ENCODE data around the gene ZNF554.

The ZNF554 gene

DNA sequence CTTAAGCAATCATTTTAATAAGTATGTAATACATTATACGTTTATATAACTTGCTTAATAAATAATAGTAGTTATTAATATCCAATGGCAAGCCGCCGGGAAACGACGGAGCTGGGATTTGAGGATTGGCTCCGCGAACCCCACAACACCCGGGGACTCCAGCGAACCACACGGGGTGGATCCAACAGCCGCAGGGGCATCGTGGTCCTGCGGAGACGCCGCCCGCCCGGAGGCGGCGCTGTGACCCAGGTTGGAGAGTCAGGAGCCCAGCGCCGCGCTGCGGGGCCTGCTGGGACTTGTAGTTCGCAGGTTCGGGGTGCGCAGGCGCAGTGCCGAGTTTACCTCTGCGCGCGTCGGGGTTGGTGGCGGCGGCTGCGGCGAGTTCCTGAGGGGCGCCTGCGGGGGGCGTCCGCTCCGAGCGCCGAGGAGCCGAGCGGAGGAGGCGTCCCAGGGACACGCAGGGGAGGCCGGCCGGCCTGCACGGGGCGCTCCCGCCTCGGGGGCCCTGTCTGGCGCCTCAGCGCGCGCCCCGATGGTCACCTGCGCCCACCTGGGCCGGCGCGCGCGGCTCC lies at the start of gene ZNF554:
Gene ZNF554 (plus strand): TSS at position 329 of the 572 bp plus-strand sequence. CDS start 204 bp downstream, at position 533.
- DNase-seq (ENCODE audit: low read depth): peak; percentile 93

DNA sequence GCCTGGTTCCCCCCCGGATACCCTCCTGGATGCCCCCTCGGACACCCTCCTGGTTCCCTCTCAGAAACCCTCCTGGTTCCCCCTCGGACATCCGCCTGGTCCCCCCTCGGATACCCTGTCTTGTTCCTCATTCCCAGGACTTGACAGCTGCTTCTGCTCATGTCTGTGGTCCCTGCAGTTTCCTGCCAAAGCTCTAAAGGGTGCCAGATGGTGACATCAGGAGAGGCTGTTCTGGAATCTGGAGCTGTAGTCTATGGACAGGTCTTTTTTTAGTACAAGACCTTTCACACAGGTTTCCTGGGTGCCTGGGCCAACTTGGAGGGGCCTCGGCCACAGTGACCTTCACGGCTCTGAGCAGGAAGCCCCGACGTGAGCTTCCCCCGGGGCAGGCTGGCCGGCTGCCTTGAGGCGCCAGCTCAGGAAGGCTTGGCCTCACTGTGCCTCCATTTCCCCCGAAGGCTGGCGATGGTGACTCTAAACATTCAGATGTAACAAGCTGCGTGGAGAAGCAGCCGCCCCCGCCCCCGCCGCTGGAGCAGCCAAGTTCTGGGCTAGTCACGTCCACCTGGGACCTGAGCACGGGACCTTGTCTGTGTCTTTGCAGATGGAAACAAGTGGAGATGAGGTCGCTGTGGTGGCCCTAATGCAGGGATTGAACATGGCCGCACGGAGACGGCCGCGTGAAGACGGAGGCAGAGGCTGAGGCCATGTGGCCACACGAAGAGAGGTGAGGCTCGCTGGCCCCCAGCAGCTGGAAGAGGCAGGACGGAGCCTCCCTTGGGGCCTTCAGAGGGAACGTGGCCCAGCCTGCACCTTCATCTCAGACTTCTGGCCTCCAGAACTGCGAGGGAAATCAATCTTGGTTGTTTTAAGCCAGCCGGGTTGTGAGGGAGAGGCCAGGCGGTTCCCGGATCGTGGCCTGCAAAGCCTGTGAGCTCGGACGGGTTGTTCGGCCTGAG lies 49.3 kb upstream of the ZNF554 start:
- DNase-seq (ENCODE audit: low read depth): peak; percentile 43

DNA sequence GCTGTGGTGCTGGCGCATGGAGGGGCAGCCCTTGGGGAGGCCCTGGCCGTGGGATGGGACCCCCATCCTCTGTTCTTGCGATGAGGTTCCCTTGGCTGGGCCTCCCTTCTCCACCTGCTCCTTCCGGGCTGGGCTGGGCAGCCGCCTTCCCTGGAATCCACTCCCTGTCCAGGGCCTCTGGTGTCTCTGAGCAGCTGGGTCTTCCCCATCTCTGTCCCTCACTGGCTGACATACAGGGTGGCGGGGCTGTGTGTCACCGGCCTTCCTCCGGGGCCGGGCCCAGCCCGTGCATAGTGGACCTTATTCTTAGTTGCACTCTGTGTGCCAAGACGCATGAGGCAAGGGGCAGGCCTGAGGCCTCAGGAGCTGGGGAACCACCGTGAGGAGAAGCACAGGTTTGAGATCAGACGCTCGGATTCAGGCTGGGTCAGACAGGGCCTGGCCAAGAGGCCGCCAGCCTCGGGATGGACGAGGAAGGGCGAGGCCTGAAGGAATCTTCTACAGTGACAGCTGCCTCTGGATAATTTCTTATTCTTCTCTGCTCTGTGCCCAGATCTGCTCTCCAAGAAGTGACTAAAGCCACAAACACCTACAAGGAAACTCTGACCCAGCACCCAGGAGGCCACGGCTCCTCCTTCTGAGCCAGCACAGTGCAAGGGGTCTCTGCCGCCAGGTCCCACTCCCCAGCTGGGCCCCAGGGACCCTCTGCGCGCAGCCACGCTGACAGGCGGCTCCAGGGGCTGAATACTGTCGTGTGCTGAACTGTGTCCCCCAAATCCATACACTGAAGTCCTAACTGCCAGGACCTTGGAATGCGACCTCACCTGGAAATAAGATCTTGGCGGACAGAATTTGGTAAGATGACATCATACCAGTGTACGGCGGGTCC lies 47.6 kb upstream of the ZNF554 start:
- DNase-seq (ENCODE audit: low read depth): no peak

DNA sequence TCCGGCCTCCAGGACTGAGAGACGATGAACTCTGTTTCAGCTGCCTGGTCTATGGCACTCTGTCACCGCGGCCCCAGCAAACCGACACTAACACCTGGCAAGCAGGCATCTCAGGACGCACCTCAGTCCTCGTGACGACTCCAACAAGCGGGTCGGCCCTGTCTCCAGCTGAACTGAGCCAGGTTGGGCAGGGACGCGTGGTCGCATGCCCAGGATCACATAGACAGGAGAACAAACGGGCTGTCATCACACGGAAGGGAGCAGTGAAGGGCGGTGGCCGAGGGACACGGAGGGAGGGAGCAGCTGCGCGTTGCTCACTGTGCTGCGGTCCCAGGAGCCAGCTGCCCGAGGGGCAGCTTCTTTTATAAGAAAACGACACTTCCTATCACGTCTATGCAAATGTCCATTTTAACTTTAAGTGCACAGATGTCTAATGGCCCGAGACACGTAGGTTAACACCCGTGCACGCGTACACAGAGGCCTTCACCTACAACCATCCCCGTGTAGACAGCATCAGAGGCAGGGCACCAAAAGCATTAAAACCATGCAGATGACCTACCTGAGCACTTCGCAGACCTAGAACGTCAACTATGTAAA lies 45.5 kb upstream of the ZNF554 start:
- no peak for DNase-seq (ENCODE audit: low read depth)

DNA sequence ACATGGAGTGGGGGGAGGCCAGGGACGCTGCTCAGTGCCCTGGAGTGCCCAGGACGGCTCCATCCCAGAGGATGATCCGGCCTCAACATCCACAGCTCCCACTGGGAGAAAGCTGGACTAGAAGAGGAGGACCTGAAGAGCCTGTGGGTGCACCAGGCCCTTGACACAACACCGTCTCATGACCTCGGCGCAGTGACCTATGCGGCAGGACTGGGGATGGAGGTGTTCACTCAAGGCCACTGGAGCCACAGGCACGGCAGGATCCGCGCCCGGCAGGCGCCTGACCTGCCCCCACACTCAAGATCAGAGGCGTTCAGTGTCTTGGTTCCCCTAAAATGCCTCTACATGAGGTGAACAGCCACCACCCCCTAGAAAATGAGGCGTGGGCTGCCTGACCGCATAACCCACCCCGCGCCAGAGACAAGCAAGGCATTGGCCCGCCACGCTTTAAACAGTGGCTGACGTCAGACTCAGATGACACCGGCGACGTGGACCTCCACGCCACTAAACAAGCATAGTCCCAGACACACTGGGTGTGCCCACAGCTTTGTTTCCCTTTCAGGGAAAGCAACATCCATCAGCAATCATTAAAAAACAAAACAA lies 44.6 kb upstream of the ZNF554 start:
- no peak for DNase-seq (ENCODE audit: low read depth)

DNA sequence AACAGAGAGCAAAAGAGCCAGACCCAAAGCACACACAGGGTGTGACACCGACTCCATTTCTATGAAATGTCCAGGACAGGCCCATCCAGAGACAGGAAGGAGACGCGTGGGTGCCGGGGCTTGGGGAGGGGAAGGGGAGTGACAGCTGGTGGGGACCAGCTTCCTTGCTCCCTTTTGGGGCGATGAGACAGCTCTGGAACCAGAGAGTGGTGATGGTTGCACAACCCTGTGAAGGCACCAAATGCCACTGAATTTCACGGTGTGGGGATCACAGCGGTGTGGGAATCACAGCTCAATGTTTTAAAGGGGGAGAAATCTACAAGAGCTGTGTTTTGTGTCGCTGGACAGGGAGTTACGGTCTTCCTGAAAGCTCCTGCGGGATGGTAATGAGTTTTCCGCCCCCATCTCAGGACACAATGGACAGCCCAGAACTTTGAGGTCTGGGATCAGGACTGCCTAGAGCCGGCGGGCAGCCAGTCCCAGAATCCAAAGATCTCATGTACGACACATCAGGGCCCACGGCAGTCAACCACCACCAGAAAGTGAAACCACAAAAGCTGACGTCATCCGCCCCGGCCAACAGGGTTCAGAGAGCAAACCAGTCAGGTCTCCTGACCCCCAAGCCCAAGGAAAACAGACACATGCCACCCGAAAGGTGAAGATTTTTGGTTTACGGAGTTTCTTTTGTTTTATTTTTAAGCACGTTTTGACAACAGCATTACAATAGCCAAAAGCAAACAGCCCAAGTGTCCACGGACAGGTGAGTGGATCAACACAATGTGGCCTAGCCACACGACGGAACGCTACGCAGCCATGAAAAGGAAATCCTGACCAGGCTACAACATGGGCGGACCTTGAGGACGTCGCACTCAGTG lies 43.9 kb upstream of the ZNF554 start:
- DNase-seq (ENCODE audit: low read depth): peak; percentile 25

DNA sequence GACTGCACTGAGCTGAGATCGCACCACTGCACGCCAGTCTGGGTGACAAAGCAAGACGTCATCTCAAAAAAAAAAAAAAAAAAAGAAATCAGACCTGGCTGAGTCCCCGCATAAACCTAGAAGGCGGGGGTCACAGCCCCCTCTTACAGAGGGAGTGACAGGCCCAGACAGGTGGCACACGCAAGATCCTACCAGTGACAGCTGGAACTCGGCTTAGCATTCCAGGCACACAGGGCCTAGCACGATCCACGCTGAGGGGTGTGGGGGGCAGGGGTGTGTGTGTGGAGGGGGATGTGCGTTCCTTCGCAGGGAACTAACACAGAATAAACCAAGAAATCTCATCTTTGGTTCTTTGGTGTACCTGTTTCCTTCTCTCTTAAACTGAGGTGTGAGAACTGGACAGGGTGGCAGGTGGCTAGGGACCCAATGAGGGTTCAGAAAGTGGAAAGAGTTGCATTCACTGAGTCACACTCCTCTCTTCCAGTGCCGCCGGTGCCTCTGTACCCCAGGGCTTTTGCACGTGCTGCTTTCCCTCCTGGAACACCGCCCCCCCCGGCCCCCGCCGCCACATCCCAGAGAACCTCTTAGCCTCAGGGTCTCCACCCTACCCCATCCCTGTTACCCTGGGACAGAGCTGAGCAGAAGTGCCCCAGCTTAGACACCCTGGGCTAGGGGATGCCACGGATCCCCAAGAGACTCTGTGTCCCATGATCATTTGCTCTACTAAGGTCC lies 41.5 kb upstream of the ZNF554 start:
- no peak for DNase-seq (ENCODE audit: low read depth)

DNA sequence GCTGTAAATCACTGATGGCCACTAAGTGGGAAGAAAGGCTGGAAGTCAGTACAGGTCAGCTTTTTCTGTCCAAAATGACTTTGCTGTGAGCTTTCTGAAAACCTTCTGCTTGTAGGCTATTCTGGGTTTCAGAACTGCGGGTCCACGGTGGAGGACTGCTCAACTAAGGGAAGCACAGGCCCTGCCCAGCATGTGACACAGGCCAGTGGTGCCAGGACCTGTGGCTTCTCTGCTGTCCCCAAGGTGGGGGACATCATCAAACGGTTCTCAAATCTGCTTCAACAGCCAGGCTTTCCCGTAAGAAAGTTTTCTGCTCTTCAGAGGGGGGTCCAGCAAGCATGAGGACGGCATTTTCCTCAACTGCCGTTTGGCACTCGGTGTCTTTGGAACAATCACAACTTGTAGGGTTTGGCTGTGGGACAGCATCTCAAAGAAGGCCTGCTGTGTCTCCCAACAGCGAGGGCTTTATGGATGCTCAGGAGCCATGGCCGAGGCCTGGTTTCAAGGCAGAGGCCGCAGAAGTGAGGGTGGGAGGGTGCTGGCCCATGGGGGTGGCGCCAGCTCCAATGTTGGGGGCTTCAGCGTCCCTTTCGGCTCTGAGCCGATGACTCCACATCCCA lies 40.4 kb upstream of the ZNF554 start:
- no peak for DNase-seq (ENCODE audit: low read depth)

DNA sequence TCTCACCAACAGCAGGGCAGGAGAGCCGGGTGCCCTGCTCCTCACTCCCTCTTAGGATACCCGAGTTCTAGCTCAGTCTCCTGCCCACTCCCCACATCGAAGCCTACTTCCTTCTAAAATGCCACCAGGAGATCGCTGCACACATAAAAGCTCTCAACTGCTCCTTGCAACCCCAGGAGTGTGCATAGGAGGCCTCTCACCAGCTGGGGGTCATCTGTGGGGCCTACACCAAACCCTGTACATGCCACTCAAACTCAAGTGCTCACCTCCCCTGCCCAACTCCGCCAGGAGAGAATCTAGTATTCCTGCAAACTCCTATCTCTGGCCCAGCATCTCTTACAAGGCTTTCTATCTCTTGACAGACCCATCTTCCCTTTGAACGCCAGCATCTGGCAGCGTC lies 39.4 kb upstream of the ZNF554 start:
- no peak for DNase-seq (ENCODE audit: low read depth)

DNA sequence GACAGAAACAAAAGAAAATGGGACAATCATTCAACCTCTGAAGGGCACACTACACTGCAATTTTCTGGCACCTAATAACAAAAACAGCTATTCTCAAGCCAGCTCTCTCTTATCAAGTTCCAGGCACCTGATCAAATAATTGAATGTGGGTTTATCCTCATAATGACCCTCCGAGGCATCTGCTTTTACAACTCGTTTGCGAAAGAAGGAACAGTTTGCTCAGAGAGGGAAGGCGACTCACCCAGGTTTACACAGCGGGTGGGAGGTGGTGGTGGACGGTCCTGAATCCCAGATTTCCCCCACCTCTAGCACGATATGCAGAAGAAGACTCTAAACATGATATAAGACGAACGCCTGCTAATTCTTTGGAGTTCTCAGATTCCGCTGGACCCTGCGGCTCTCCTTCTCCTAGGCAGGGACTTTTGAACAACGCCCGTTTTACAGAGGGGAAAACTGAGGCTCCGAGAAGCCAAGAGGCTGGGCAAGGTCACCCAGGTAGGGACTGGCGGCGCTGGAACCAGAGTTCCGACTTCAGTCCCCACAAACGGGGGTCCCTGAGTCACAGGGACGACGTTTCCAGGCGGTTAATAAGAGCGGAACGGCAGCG lies 37.2 kb upstream of the ZNF554 start:
- DNase-seq (ENCODE audit: low read depth): peak; percentile 2

DNA sequence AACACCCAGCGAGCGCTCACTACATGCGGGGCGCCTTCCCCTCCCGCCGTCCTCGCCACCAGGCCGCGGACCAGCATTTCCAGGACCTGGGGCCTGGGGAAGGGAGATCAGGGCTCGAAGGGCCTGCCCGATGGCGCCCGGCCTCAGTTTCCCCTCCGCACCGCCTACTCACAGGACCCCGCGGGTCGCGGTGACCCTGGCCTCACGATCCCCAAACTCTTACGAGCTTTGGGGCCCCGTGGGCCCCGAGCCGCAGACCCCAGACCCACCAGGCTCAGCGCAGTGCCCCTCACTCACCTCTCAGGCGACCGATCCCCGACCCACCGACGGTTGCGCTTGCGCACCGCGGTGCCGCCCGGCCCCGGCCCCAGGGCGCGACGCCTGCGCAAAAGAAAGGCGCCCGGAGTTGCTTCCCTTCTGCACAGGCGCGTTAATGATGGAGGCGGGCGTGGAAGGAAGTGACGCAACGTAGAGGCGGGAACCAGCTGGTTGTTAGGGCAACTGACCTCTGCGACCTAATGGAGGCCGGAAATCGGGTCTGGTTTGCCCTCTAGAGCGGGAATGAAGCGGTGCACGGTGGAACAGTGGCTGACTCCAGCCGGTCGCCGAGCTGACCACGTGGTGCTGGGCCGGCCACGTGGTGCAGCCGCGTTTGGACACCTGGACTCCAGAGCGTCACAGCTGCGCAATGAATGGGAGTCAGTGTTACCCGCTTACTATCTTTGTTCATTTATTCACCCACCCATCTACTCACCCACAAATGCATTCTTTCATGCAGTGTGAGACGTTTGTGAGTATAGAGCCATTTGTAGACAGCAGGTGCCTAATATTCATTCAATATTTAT lies 36.5 kb upstream of the ZNF554 start, which contains the start of gene SGTA:
Gene SGTA (minus strand): TSS at position 338 of the 845 bp plus-strand sequence. CDS start 14,205 bp downstream, outside the sequence.
- peak; percentile 99 for DNase-seq (ENCODE audit: low read depth)

DNA sequence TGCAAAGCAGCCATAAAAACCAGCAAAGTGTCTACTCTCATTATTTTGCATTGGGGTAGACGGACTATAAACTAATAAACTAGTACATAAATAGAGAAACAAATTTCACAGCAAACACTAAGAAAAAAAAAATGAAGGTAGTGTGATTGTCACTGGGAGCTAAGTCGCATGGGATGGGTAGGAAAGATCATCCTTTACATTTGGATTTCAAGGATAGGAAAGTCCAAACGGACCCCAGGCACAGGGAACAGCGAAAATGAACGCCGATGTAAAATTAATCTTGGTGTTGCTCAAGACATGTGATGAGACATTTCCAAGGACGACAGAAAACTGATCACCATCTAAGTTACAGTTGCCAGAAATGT lies 35.9 kb upstream of the ZNF554 start:
- no peak for DNase-seq (ENCODE audit: low read depth)

DNA sequence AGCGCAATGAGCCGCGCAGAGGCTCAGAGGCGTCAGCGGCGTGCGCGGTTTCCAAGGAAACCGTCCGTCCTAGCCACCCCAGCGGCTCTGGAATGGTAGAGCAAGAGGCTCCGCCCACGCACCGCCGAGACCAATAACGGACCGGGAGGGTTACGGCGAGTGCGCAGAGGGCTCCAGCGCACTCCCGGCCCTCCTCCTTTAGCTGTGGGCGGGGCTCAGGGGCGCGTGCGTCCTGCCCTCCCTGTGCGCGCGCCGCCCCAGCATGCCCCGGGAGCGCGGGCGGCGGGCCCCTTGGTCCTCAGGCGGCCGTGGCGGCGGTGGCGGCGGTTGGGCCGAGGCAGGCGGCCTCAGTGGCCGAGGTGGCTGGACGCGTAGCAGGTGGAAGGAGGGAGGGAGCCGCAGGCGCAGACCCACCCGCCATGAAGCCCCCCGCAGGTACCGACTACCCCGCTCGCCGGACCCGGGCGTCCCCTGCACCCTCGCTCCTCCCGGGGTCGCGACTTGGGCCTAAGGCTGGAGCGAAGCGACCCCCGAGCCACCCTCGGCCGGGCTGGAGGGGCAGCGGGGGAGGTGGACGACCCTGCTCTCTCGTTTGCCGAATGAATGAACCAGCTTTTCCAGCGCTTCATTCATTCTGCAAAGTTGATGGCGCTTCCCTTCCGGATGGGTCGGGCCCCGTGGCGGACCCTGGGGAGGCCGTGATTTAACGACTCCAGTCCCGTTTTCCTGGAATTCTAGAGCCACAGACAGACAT lies 34.2 kb upstream of the ZNF554 start, which contains the start of gene THOP1:
Gene THOP1 (plus strand): TSS at position 260 of the 754 bp plus-strand sequence. CDS start 160 bp downstream, at position 420.
- DNase-seq (ENCODE audit: low read depth): peak; percentile 99

DNA sequence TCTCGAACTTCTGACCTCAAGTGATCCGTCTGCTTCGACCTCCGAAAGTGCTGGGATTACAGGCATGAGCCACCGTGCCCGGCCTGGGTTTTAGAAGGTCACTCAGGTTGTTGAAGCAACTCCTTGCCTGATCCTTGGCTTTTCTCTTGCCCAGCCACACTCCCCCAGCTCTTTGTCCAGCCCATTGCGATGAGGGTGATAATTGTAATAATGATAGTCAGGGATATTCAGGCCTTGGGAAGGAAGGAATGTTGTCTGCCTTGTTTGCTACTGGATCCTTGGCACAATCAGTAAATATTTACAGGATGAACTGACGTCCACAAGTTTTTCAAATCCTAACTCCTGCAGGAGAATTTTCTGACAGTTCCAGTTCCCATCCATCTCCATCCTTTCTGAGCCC lies 32.6 kb upstream of the ZNF554 start:
- DNase-seq (ENCODE audit: low read depth): no peak

DNA sequence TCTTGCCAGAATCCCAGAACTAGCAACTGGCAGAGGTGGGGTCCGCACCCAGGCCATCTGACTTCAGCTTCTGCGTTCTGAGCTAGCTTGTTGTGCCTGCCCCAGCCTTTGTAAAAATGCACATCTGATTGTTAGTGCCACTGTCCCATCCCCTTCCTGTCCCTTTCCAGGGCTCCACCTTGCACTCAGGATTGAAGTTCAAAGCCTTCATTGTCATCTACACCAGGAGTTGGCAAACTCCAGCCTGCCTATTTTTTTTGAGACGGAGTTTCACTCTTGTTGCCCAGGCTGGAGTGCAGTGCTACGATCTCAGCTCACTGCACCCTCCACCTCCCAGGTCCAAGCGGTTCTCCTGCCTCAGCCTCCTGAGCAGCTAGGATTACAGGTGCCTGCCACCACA lies 31.4 kb upstream of the ZNF554 start:
- DNase-seq (ENCODE audit: low read depth): no peak

DNA sequence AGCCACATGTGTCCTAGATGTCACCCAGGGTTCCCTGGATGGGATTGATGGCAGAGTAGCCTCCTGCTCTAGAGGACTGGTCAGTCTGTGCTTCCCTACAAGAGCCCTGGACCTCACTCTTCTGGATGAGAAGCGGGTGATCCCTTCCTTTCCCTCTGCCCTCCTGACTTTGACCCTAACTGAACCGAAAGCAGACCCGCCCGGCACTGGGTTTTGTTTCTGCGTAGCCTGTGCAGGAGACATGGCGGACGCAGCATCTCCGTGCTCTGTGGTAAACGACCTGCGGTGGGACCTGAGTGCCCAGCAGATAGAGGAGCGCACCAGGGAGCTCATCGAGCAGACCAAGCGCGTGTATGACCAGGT lies 29.5 kb upstream of the ZNF554 start:
- DNase-seq (ENCODE audit: low read depth): no peak

Data from EH (cell line).